Activated T-helper 2 cell treated with anti-CD3 and anti-CD28 coated beads, Interferon-gamma antibody, Interleukin-2, Interleukin-4, amounts not matched to agents 10 μg/mL and 5 μg/mL and 100 μg/mL, durations not matched to agents 14 hours and 24 hours and 36 hours (primary cell): ENCODE measurements around the gene PBX3. TPM values are rescaled to one million over a fixed set of nuclear protein-coding genes. Genes with fewer than 3 reads are reported as not detected.

Experiments used
- DNase-seq: peaks from one replicate; pipeline ENCODE4 v3.0.0; 2021; ENCODE audit warnings: low spot score
- H3K27ac Mint-ChIP-seq: one replicate; pipeline ENCODE4 v1.8.0; 2021; ENCODE audit warnings: mixed read lengths
- H3K27me3 Mint-ChIP-seq: one replicate; pipeline ENCODE4 v1.8.0; 2021; ENCODE audit warnings: low read depth, mixed read lengths
- H3K36me3 Mint-ChIP-seq: one replicate; pipeline ENCODE4 v1.8.0; 2021; ENCODE audit warnings: low read depth, mixed read lengths
- H3K4me1 Mint-ChIP-seq: one replicate; pipeline ENCODE4 v1.8.0; 2021; ENCODE audit warnings: low read depth, mixed read lengths
- H3K4me3 Mint-ChIP-seq: one replicate; pipeline ENCODE4 v1.8.0; 2021; ENCODE audit warnings: low read depth, mild to moderate bottlenecking, moderate library complexity, mixed read lengths
- H3K9me3 Mint-ChIP-seq: one replicate; pipeline ENCODE4 v1.8.0; 2021; ENCODE audit warnings: mixed read lengths
- intact Hi-C: fragments of 100-400 bp; cut with micrococcal nuclease; formaldehyde crosslinking; loops from one replicate; pipeline ENCODE4 v1.15.1; 2023
- total RNA-seq: library from RNA; stranded (reverse); gene quantifications from 2 replicates; pipeline ENCODE4 v1.2.3, GENCODE V29; 2022

The PBX3 gene
- total RNA-seq, 1 donor from 2014 or later: 20.6 TPM

DNA sequence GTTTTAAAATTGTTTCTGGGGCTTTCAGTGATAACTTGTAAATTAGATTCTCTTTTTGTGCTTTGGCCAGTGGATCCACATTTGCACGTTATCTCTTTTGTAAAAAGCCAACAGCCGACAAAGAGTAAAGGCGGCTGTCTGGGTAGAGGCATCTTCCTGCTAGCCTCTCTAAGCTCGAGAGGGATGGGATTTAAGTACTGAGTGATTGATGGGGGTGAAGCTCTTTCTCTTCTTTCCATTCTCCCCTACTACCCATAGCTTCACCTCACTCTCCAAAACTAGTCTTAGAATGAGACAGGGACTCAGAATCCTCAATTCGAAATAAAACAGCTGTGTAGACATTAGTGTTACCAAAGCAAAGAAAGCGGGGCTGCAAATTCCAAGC, 3.4 kb downstream of the PBX3 start:
- peaks cover under 1% of the 10 kb centered on the region for H3K27me3 Mint-ChIP-seq
- H3K36me3 Mint-ChIP-seq: peaks cover 38% of the 10 kb centered on the region
- H3K9me3 Mint-ChIP-seq: no peaks in the 10 kb centered on the region
- intact Hi-C loops: no loop called here
- no peak overlapping the region for H3K27ac Mint-ChIP-seq
- peaks cover 44% of the 10 kb centered on the region for H3K4me1 Mint-ChIP-seq
- DNase-seq: no peak
- peak overlapping the region; percentile 3 for H3K4me3 Mint-ChIP-seq

DNA sequence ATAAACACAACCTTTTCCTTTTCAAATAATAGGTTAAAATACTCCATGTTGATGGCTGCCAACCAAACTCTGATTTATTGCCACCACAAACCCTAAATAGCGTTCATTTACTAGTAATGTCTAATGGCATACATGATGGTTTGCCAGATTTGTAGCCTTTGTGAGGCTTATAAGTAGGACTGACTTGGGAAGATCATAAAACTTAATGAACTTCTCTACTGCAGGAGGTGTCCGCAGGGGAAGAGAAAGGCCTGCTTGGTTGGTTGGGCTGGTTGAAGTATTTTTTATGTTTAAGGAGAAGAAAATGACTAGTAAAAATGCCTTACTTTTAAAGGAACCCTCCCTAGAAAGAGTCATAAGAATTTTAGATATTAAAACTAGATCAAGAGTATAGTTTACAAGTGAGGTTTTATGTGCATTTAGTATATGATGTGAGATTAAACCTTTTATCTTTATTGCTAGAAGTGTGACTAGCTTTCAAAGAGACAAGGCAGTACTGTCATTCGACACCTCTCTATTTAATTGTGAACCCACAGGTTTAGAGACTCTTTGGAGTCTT, 5.0 kb downstream of the PBX3 start:
- H3K9me3 Mint-ChIP-seq: no peaks in the 10 kb centered on the region
- intact Hi-C loops: no loop called here
- H3K4me1 Mint-ChIP-seq: peaks cover 43% of the 10 kb centered on the region
- DNase-seq: no peak
- peaks cover 44% of the 10 kb centered on the region for H3K36me3 Mint-ChIP-seq
- no peak overlapping the region for H3K4me3 Mint-ChIP-seq
- no peaks in the 10 kb centered on the region for H3K27me3 Mint-ChIP-seq
- no peak overlapping the region for H3K27ac Mint-ChIP-seq

GRCh38 chr9:125754096-125754495, 6.9 kb downstream of the PBX3 start:
- peaks cover 40% of the 10 kb centered on the region for H3K36me3 Mint-ChIP-seq
- no peak overlapping the region for H3K27ac Mint-ChIP-seq
- no peaks in the 10 kb centered on the region for H3K27me3 Mint-ChIP-seq
- peaks cover 44% of the 10 kb centered on the region for H3K4me1 Mint-ChIP-seq
- intact Hi-C loops: no loop called here
- DNase-seq: no peak
- H3K4me3 Mint-ChIP-seq: no peak overlapping the region
- H3K9me3 Mint-ChIP-seq: no peaks in the 10 kb centered on the region

- Mint-ChIP-seq H3K4me3 (no peak overlapping the region), H3K9me3 (no peaks in the 10 kb centered on the region), H3K27me3 (no peaks in the 10 kb centered on the region), H3K4me1 (peaks cover 41% of the 10 kb centered on the region), H3K36me3 (peaks cover 34% of the 10 kb centered on the region), H3K27ac (no peak overlapping the region)
- DNase-seq: no peak
- intact Hi-C loops: no loop called here
These were observed 8.2 kb downstream of the PBX3 start for GRCh38 chr9:125755340-125755739.

DNA sequence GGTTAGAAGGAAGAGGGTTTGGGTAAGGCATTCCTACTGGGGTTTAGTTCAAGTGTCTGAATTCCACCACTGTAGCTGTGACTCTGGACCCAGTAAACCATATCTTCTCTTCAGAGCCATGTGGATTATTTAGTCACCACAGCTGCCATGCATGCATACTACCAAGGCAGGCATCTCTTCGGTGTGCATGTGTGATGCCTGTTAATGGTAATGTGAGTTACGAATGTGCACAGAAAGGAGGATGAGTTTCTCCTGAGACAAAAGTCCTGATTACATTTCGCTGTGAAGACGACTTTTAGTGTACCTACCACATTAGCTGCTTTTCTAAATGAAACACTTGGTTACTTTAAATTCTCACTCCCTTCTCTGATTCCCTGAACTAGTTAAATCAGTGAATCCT, 9.3 kb downstream of the PBX3 start:
- H3K36me3 Mint-ChIP-seq: peaks cover 24% of the 10 kb centered on the region
- no peaks in the 10 kb centered on the region for H3K27me3 Mint-ChIP-seq
- peaks cover 33% of the 10 kb centered on the region for H3K4me1 Mint-ChIP-seq
- intact Hi-C loops: no loop called here
- no peak overlapping the region for H3K4me3 Mint-ChIP-seq
- no peaks in the 10 kb centered on the region for H3K9me3 Mint-ChIP-seq
- H3K27ac Mint-ChIP-seq: no peak overlapping the region
- no peak for DNase-seq

DNA sequence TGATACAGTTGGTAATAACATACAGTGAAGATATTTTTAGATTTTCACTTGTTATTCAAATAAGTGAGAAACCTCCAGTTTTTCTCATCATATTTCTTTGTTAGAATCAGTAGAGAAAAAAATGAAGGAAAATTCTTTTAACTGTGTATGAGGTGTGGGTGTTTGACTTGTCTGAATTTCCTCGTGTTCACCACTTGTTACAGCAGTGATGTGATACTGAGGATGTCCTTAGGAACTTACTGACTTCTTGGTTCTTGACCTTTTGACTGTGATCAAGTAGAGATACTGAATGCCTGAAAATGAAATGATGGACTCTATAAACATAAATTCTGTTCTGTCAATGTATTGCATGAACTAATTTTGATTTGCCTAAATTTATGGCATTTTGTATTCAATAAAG, 10.7 kb downstream of the PBX3 start:
- no peaks in the 10 kb centered on the region for H3K9me3 Mint-ChIP-seq
- peaks cover 15% of the 10 kb centered on the region for H3K36me3 Mint-ChIP-seq
- no peak for DNase-seq
- no peak overlapping the region for H3K27ac Mint-ChIP-seq
- intact Hi-C loops: no loop called here
- H3K4me1 Mint-ChIP-seq: peaks cover 29% of the 10 kb centered on the region
- H3K4me3 Mint-ChIP-seq: no peak overlapping the region
- H3K27me3 Mint-ChIP-seq: no peaks in the 10 kb centered on the region

DNA sequence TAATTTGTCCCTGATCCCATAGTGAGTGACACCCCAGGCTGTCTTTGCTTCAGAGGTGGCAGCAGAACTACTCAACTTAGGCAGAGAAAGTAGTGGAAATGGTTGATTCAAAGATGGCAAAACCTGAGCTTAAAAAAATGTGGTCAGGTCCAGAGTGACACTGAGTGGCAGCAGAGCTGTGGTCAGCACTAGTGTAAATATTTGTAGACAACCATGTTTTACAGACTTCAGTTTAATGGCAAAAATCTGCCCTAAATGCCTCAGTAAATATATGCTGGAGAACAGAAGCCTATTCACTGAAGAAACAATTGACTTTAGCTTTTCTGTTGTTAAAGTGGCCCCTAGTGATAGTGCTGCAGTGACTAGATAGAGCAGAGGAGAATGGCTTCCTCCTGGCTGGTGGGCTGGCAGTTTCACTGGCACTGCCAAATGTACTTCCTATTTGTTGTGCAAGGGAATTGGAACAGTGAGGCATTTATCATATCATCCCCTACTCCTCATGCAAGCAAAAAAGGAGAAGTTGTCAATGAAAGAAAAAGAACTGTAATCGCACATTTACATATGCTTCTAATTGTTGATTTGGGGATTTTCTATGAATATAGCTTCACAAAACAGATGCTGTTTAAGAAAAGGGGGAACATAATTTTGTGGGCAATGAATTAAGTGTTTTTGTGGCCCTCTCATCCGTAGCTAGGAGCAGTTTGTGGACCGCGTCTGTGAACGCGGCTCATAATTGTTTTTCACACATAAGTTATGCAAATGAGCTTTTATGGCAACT, 12.0 kb downstream of the PBX3 start:
- Mint-ChIP-seq H3K9me3 (no peaks in the 10 kb centered on the region), H3K36me3 (peaks cover 10% of the 10 kb centered on the region), H3K27ac (no peak overlapping the region), H3K4me3 (no peak overlapping the region), H3K27me3 (no peaks in the 10 kb centered on the region), H3K4me1 (peaks cover 27% of the 10 kb centered on the region)
- intact Hi-C loops: no loop called here
- DNase-seq: no peak

DNA sequence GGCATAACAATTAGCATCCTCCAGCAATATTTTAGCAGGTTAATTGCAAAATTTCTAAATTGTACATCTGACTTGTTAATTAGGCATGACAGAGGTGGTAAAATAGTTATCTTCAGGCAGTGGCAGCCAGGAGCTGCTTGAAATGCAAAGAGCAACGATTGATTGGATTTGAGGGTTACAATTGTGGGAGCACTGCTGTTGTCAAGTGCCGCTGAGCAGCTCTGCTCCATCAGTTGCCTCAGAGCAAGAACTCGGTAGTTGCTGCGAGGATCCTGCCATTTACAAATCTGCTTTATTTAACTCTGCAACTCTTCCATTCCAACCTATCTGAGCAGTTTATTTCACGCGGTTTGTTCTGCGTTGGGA, 12.6 kb downstream of the PBX3 start:
- peak overlapping the region; percentile 33 for H3K4me3 Mint-ChIP-seq
- no peaks in the 10 kb centered on the region for H3K9me3 Mint-ChIP-seq
- H3K36me3 Mint-ChIP-seq: peaks cover 10% of the 10 kb centered on the region
- no peaks in the 10 kb centered on the region for H3K27me3 Mint-ChIP-seq
- intact Hi-C loops: no loop called here
- no peak for DNase-seq
- H3K27ac Mint-ChIP-seq: no peak overlapping the region
- H3K4me1 Mint-ChIP-seq: peaks cover 27% of the 10 kb centered on the region

DNA sequence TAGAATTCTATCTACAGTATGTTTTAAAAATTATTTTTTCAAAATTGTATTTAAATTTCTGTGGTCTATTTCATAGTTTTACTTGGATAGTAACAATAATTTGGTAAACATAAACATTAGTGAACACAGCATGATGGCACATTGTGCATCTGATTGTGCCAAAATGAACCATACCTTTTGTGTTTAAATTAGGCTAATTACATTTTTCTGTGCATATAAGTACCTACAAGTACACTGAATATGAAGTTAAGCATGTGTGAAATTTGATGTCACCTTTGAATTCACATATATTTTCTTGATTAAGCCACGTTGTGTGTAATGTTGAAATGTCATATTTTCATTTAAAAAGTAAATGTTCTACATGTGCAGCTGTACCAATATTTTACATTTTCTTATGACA, 13.4 kb downstream of the PBX3 start:
- peaks cover 23% of the 10 kb centered on the region for H3K4me1 Mint-ChIP-seq
- no peak overlapping the region for H3K4me3 Mint-ChIP-seq
- intact Hi-C loops: no loop called here

GRCh38 chr9:125761676-125762450, 14.7 kb downstream of the PBX3 start:
- DNase-seq: no peak
- no peak overlapping the region for H3K27ac Mint-ChIP-seq
- H3K9me3 Mint-ChIP-seq: no peaks in the 10 kb centered on the region
- no peak overlapping the region for H3K4me3 Mint-ChIP-seq
- peaks cover 20% of the 10 kb centered on the region for H3K4me1 Mint-ChIP-seq
- intact Hi-C loops: no loop called here
- no peaks in the 10 kb centered on the region for H3K36me3 Mint-ChIP-seq
- no peaks in the 10 kb centered on the region for H3K27me3 Mint-ChIP-seq

More for the DNA sequence above, 13.4 kb downstream of the PBX3 start:
- Mint-ChIP-seq H3K27ac (no peak overlapping the region), H3K9me3 (no peaks in the 10 kb centered on the region), H3K36me3 (peaks cover 7% of the 10 kb centered on the region), H3K27me3 (no peaks in the 10 kb centered on the region)
- no peak for DNase-seq

- intact Hi-C loops: no loop called here
- Mint-ChIP-seq H3K36me3 (no peaks in the 10 kb centered on the region), H3K4me1 (peaks cover 22% of the 10 kb centered on the region), H3K27me3 (no peaks in the 10 kb centered on the region), H3K4me3 (no peak overlapping the region), H3K27ac (no peak overlapping the region), H3K9me3 (no peaks in the 10 kb centered on the region)
- no peak for DNase-seq
These were observed 16.2 kb downstream of the PBX3 start for GRCh38 chr9:125763394-125763801.

- H3K4me3 Mint-ChIP-seq: no peak overlapping the region
- no peak for DNase-seq
- H3K27ac Mint-ChIP-seq: no peak overlapping the region
- intact Hi-C loops: no loop called here
- H3K9me3 Mint-ChIP-seq: no peaks in the 10 kb centered on the region
- H3K27me3 Mint-ChIP-seq: no peaks in the 10 kb centered on the region
- H3K4me1 Mint-ChIP-seq: peaks cover 18% of the 10 kb centered on the region
- H3K36me3 Mint-ChIP-seq: no peaks in the 10 kb centered on the region
These were observed 17.0 kb downstream of the PBX3 start for GRCh38 chr9:125764198-125764597.
